ENCODE data around the gene TPPP3. TPM values are rescaled to one million over a fixed set of nuclear protein-coding genes. Genes with fewer than 3 reads are reported as not detected.
"Not testable (repeated sequence)": the region's sequence is repeated elsewhere in the genome, so short reads cannot be mapped to it uniquely, and the experiment has no call there.

The TPPP3 gene
- total RNA-seq, 1 experiment from 2014 or later: not detected

GRCh38 chr16:67384778-67385510 lies 8.4 kb downstream of the TPPP3 start:
- DNase-seq (ENCODE audit: low read depth in 1 of 2, low spot score in 2 of 2): no peak
- Histone ChIP-seq H3K27me3 (replicated peaks) (0 out of 2 replicates have a peak, but pooled peaks cover 4% of the 10 kb centered on the region), H3K27ac (no peak overlapping the region), H3K4me3 (no peak overlapping the region), H3K4me1 (replicated peaks) (no peaks in the 10 kb centered on the region), H3K9me3 (replicated peaks) (no peaks in the 10 kb centered on the region), H3K36me3 (no peaks in the 10 kb centered on the region)

DNA sequence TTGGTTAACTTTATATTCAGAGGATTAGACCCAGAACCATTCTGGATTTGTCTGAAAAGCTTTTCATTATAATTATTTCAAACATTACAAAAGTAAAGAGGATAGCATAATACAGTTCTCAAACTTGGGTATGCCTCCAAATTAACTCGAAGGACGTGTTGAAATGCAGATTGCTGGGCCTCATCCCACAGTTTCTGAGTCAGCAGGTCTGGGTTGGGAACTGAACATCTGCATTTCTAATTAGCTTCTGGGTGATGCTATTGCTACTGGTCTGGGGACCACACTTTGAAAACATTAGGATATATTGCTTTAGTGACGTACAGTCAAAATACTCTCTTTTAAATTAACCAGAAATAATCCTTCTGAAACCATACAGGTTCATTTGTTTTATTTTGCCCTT lies 10.0 kb downstream of the TPPP3 start:
- Histone ChIP-seq H3K36me3 (no peaks in the 10 kb centered on the region), H3K4me1 (replicated peaks) (no peaks in the 10 kb centered on the region), H3K27me3 (replicated peaks) (0 out of 2 replicates have a peak, but pooled peaks cover 4% of the 10 kb centered on the region)

DNA sequence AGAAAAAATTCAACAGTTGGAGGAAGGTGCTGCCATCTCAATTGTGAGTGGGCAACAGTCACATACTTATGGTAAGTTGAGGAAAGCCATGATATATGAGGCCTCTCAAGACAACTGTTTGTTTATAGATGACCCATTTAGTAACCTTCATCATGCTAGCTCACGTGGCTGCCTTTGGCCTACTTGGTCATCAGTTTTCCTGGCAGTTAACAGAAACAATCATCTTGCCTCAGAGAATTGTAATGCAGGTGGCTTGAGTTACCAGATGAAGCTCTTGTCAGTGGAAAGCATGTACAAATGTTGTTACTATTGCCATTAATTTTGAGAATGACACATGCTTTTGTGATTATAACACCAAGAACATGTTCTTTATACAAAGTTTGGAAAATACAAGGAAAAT lies 14.7 kb downstream of the TPPP3 start:
- H3K36me3 ChIP-seq: no peaks in the 10 kb centered on the region
- H3K27ac ChIP-seq: no peak overlapping the region
- no peaks in the 10 kb centered on the region for H3K9me3 ChIP-seq (replicated peaks)
- DNase-seq (ENCODE audit: low read depth in 1 of 2, low spot score in 2 of 2): no peak
- H3K27me3 ChIP-seq (replicated peaks): 0 out of 2 replicates have a peak, but pooled peaks cover 4% of the 10 kb centered on the region
- H3K4me1 ChIP-seq (replicated peaks): no peaks in the 10 kb centered on the region
- no peak overlapping the region for H3K4me3 ChIP-seq

More for the DNA sequence above, 10.0 kb downstream of the TPPP3 start:
- H3K27ac ChIP-seq: no peak overlapping the region
- H3K9me3 ChIP-seq (replicated peaks): no peaks in the 10 kb centered on the region
- no peak overlapping the region for H3K4me3 ChIP-seq
- no peak for DNase-seq (ENCODE audit: low read depth in 1 of 2, low spot score in 2 of 2)

DNA sequence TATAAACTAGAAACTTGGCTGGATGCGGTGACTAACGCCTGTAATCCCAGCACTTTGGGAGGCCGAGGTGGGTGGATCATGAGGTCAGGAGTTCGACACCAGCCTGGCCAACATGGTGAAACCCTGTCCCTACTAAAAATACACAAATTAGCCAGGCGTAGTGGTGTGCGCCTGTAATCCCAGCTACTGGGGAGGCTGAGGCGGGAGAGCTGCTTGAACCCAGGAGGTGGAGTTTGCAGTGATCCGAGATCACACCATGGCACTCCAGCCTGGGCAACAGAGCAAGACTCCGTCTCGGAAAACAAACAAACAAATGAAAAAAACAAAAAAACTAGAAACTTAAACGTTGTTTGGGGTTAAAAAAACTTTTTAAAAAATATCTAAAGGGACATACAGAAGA lies 17.3 kb downstream of the TPPP3 start:
- DNase-seq (ENCODE audit: low read depth in 1 of 2, low spot score in 2 of 2); H3K4me1 ChIP-seq (replicated peaks); H3K9me3 ChIP-seq (replicated peaks): not testable (repeated sequence)

DNA sequence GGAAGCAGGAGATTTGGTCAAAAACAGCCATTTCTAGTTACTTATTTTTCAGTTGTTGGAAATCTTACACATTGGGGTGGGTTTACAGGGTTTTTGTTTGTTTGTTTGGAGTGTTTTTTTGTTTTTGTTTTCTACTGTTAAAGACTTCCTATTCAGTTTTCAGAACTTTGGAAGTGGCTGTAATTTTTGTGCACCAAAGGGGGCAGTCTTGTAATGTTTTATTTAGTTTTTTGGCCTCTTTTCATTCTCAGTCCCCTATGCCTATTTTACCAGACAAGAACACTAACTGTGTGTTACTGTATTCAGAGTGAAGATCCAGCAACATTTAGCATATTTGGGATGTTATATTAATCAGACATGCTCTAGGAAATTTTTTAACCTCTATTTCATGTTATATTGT lies 20.6 kb downstream of the TPPP3 start:
- H3K27ac ChIP-seq: no peak overlapping the region
- H3K4me1 ChIP-seq (replicated peaks): no peaks in the 10 kb centered on the region
- DNase-seq (ENCODE audit: low read depth in 1 of 2, low spot score in 2 of 2): no peak
- peaks cover 11% of the 10 kb centered on the region; the same call in 1 of the 2 replicates for H3K27me3 ChIP-seq (replicated peaks)
- no peak overlapping the region for H3K4me3 ChIP-seq
- H3K9me3 ChIP-seq (replicated peaks): no peaks in the 10 kb centered on the region
- no peaks in the 10 kb centered on the region for H3K36me3 ChIP-seq

More for the DNA sequence above, 17.3 kb downstream of the TPPP3 start:
- not testable (repeated sequence) for H3K27me3 ChIP-seq (replicated peaks); H3K27ac ChIP-seq; H3K4me3 ChIP-seq; H3K36me3 ChIP-seq

- no peak for DNase-seq (ENCODE audit: low read depth in 1 of 2, low spot score in 2 of 2)
- Histone ChIP-seq H3K36me3 (no peaks in the 10 kb centered on the region), H3K4me1 (replicated peaks) (no peaks in the 10 kb centered on the region), H3K4me3 (no peak overlapping the region), H3K9me3 (replicated peaks) (no peaks in the 10 kb centered on the region), H3K27me3 (replicated peaks) (peaks cover 14% of the 10 kb centered on the region; the same call in 1 of the 2 replicates), H3K27ac (no peak overlapping the region)
These were observed 22.6 kb downstream of the TPPP3 start for GRCh38 chr16:67370661-67371060.

- Histone ChIP-seq H3K9me3 (replicated peaks) (no peaks in the 10 kb centered on the region), H3K4me1 (replicated peaks) (no peaks in the 10 kb centered on the region), H3K27ac (no peak overlapping the region), H3K36me3 (no peaks in the 10 kb centered on the region), H3K4me3 (no peak overlapping the region), H3K27me3 (replicated peaks) (peaks cover 41% of the 10 kb centered on the region)
- no peak for DNase-seq (ENCODE audit: low read depth in 1 of 2, low spot score in 2 of 2)
These were observed 28.6 kb downstream of the TPPP3 start for GRCh38 chr16:67364600-67365235.

GRCh38 chr16:67361038-67361437 lies 32.3 kb downstream of the TPPP3 start:
- Histone ChIP-seq H3K9me3 (replicated peaks) (no peaks in the 10 kb centered on the region), H3K4me3 (no peak overlapping the region), H3K4me1 (replicated peaks) (no peaks in the 10 kb centered on the region), H3K27me3 (replicated peaks) (peaks cover 43% of the 10 kb centered on the region), H3K27ac (no peak overlapping the region), H3K36me3 (no peaks in the 10 kb centered on the region)
- DNase-seq (ENCODE audit: low read depth in 1 of 2, low spot score in 2 of 2): no peak

- H3K36me3 ChIP-seq; H3K27ac ChIP-seq; H3K4me1 ChIP-seq (replicated peaks); DNase-seq (ENCODE audit: low read depth in 1 of 2, low spot score in 2 of 2); H3K4me3 ChIP-seq; H3K9me3 ChIP-seq (replicated peaks): not testable (repeated sequence)
- H3K27me3 ChIP-seq (replicated peaks): peaks cover 33% of the 10 kb centered on the region
These were observed 33.6 kb downstream of the TPPP3 start for GRCh38 chr16:67359540-67360269.

DNA sequence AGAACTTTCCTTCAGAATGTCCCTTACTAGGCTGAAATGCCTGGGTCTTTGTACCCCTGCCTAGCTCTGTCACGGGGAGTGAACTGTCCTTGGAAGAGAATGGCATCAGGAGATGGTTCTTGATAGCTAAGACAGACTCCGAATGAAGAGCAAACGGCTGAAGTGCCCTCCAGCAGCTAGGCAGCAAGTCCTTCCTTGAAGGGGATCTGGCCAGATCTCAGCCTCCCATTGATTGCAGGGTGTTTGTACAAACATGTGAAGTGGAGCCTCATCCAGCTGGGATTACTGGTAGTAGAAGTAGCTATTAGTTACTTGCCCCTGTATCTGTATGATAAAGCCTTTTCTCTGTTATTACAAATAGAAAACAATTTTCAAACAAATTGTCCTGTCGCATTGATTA lies 35.7 kb downstream of the TPPP3 start:
- Histone ChIP-seq H3K27me3 (replicated peaks) (peaks cover 13% of the 10 kb centered on the region; the same call in 1 of the 2 replicates), H3K36me3 (no peaks in the 10 kb centered on the region), H3K4me3 (no peak overlapping the region), H3K9me3 (replicated peaks) (no peaks in the 10 kb centered on the region), H3K4me1 (replicated peaks) (no peaks in the 10 kb centered on the region), H3K27ac (no peak overlapping the region)
- no peak for DNase-seq (ENCODE audit: low read depth in 1 of 2, low spot score in 2 of 2)

- Histone ChIP-seq H3K27ac (no peak overlapping the region), H3K36me3 (no peaks in the 10 kb centered on the region), H3K4me1 (replicated peaks) (no peaks in the 10 kb centered on the region), H3K27me3 (replicated peaks) (peaks cover 11% of the 10 kb centered on the region; the same call in 1 of the 2 replicates), H3K4me3 (no peak overlapping the region), H3K9me3 (replicated peaks) (no peaks in the 10 kb centered on the region)
- no peak for DNase-seq (ENCODE audit: low read depth in 1 of 2, low spot score in 2 of 2)
These were observed 36.9 kb downstream of the TPPP3 start for GRCh38 chr16:67356396-67356795.

GRCh38 chr16:67352463-67352862 lies 40.8 kb downstream of the TPPP3 start:
- DNase-seq (ENCODE audit: low read depth in 1 of 2, low spot score in 2 of 2); H3K27me3 ChIP-seq (replicated peaks); H3K36me3 ChIP-seq: not testable (repeated sequence)

GRCh38 chr16:67350324-67350723 lies 43.0 kb downstream of the TPPP3 start:
- H3K27me3 ChIP-seq (replicated peaks): no peaks in the 10 kb centered on the region
- no peaks in the 10 kb centered on the region for H3K4me1 ChIP-seq (replicated peaks)
- H3K4me3 ChIP-seq: no peak overlapping the region
- no peak overlapping the region for H3K27ac ChIP-seq
- DNase-seq (ENCODE audit: low read depth in 1 of 2, low spot score in 2 of 2): no peak
- H3K9me3 ChIP-seq (replicated peaks): no peaks in the 10 kb centered on the region
- no peaks in the 10 kb centered on the region for H3K36me3 ChIP-seq

More at GRCh38 chr16:67352463-67352862, 40.8 kb downstream of the TPPP3 start:
- H3K4me3 ChIP-seq; H3K27ac ChIP-seq; H3K4me1 ChIP-seq (replicated peaks); H3K9me3 ChIP-seq (replicated peaks): not testable (repeated sequence)

GRCh38 chr16:67349172-67349571 lies 44.1 kb downstream of the TPPP3 start:
- Histone ChIP-seq H3K27ac (no peak overlapping the region), H3K4me1 (replicated peaks) (no peaks in the 10 kb centered on the region), H3K4me3 (no peak overlapping the region), H3K27me3 (replicated peaks) (no peaks in the 10 kb centered on the region), H3K9me3 (replicated peaks) (no peaks in the 10 kb centered on the region), H3K36me3 (no peaks in the 10 kb centered on the region)
- DNase-seq (ENCODE audit: low read depth in 1 of 2, low spot score in 2 of 2): peak in 1 of 2 experiments; percentile 12
